Transverse colon (tissue), 3 donors: Measurements from ENCODE around the gene AP2A1.

Source experiments
- CTCF ChIP-seq, 5 experiments: fragments of 200-600 bp in 3 of 5; fragments of 450-650 bp in 2 of 5; sonication (generic) in 3 of 5; IDR thresholded peaks; 1 replicate in 2 of 5; 2 replicates in 3 of 5; pipeline ENCODE4 v1.5.1; 2016 to 2017; ENCODE audit warnings: antibody characterized with exemption in 5 of 5, inconsistent platforms in 3 of 5, mild to moderate bottlenecking in 2 of 5, moderate library complexity in 1 of 5
- EP300 ChIP-seq: sonication (generic); formaldehyde crosslinking; IDR thresholded peaks from one replicate; pipeline ENCODE4 v1.6.1; 2017; ENCODE audit warnings: antibody characterized with exemption, low read depth

DNA sequence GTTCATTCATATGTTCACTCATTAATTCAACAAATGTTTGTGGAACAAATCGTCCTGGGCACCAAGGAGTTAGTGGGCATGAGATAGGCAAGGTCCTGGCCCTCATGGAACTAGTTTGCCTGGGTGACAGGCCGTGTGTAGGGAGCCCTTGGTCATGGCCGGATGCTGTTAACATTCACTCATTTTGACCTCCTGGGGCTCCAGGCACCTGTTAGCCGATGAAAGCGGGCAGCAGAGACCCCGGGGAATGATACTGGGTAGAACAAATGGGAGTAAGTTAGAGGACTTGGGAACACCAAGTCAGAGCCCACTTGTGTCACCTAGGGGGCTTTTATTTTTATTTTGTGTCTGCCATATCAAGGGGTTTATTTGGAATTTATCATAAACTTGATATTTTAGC is 57.9 kb downstream of the AP2A1 start:
- TF ChIP-seq EP300 (no peak), CTCF (IDR thresholded peaks at IDR 0.05) (no peak)
